ENCODE results near the gene SOS1.

The SOS1 gene

GRCh38 chr2:39017334-39017733 lies 103.5 kb downstream of the SOS1 start:
- DNase-seq (ENCODE audit: low read depth), result no peak
- no peak overlapping the region for H3K4me3 ChIP-seq (ENCODE audit: low read depth, low read length)
- TF ChIP-seq, protein P1, sequence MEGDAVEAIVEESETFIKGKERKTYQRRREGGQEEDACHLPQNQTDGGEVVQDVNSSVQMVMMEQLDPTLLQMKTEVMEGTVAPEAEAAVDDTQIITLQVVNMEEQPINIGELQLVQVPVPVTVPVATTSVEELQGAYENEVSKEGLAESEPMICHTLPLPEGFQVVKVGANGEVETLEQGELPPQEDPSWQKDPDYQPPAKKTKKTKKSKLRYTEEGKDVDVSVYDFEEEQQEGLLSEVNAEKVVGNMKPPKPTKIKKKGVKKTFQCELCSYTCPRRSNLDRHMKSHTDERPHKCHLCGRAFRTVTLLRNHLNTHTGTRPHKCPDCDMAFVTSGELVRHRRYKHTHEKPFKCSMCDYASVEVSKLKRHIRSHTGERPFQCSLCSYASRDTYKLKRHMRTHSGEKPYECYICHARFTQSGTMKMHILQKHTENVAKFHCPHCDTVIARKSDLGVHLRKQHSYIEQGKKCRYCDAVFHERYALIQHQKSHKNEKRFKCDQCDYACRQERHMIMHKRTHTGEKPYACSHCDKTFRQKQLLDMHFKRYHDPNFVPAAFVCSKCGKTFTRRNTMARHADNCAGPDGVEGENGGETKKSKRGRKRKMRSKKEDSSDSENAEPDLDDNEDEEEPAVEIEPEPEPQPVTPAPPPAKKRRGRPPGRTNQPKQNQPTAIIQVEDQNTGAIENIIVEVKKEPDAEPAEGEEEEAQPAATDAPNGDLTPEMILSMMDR (IDR thresholded peaks at IDR 0.05; ENCODE audit: control insufficient read depth, extremely low read depth, insufficient read depth), result no peak

DNA sequence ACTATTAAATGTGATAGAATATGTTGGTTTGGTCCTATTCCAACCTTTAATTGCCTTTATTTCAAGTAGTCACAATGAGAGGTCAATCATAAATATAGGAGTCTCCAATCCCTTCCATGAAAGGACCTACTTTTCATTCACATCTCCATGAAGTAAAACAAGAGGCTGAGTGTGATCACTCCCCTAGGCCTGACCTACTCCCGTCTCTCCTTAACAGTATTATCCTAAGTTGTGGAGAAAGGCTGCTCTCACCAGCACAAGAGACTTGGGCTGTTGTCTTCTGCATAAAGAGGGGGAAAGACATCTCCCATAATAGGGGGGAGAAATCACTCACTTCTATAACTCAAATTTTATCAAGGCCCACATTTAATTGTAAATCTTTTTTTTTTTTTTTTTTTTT lies 105.4 kb downstream of the SOS1 start:
- H3K4me3 ChIP-seq (ENCODE audit: low read depth, low read length), result no peak overlapping the region
- no peak for DNase-seq (ENCODE audit: low read depth)
- TF ChIP-seq, protein P1 (IDR thresholded peaks at IDR 0.05; ENCODE audit: control insufficient read depth, extremely low read depth, insufficient read depth), result no peak

DNA sequence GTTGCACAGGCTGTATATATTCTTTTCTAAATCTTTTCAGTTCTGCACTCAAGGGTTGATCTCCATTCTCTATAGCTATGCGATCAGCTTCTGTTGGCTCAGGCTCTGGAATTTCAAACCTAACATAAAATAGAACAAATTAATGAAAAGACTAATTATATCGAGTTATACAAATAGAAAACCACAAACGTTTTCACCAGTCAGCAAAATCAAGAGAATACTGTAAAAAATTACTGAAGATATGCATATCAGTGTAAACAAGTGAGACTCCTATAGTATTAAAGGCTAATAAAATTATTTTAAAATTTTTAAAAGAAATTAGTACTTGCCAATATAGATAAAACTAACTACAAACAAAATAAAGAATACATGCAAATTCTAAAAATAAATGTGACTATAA lies 107.0 kb downstream of the SOS1 start:
- H3K4me3 ChIP-seq (ENCODE audit: low read depth, low read length), result no peak overlapping the region
- DNase-seq (ENCODE audit: low read depth), result no peak
- TF ChIP-seq, protein P1 (IDR thresholded peaks at IDR 0.05; ENCODE audit: control insufficient read depth, extremely low read depth, insufficient read depth), result no peak

- H3K4me3 ChIP-seq (ENCODE audit: low read depth, low read length), result no peak overlapping the region
- TF ChIP-seq, protein P1 (IDR thresholded peaks at IDR 0.05; ENCODE audit: control insufficient read depth, extremely low read depth, insufficient read depth), result no peak
- no peak for DNase-seq (ENCODE audit: low read depth)
Measured at GRCh38 chr2:39008665-39009064, 112.2 kb downstream of the SOS1 start.

DNA sequence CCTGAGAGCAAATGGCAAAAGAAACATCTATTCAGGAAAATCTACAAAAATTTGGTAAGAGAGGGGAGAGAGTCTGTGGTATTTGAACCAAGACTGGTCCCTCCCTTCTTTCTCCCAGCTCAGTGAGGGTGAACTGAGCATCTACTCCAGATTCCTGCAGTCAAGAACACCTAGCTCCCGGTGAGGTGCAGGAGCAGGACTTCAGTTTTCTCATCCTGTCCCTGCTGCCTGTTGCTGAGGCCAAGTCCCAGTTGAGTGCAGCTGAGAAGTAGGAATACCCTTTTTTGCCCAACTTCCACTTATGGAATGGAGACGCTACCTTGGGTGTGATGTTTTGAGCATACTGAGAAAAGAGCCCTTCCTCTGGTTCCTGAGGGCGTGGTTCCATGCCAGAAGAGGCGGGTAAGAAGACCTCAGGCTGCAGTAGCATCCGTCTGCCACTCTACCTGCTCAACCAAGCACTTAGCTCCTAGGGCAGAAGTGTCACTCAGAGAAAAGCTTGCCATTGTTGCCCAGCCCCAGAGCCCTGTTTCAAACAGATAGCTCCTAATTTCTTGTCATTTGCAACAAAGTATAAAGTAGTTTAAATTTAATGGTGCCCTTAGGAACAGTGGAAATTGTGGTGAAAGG lies 112.9 kb downstream of the SOS1 start:
- DNase-seq (ENCODE audit: low read depth), result no peak
- H3K4me3 ChIP-seq (ENCODE audit: low read depth, low read length), result no peak overlapping the region
- TF ChIP-seq, protein P1 (IDR thresholded peaks at IDR 0.05; ENCODE audit: control insufficient read depth, extremely low read depth, insufficient read depth), result no peak

GRCh38 chr2:39000552-39000951 lies 120.3 kb downstream of the SOS1 start:
- no peak for DNase-seq (ENCODE audit: low read depth)
- no peak overlapping the region for H3K4me3 ChIP-seq (ENCODE audit: low read depth, low read length)
- TF ChIP-seq, protein P1 (IDR thresholded peaks at IDR 0.05; ENCODE audit: control insufficient read depth, extremely low read depth, insufficient read depth), result no peak

DNA sequence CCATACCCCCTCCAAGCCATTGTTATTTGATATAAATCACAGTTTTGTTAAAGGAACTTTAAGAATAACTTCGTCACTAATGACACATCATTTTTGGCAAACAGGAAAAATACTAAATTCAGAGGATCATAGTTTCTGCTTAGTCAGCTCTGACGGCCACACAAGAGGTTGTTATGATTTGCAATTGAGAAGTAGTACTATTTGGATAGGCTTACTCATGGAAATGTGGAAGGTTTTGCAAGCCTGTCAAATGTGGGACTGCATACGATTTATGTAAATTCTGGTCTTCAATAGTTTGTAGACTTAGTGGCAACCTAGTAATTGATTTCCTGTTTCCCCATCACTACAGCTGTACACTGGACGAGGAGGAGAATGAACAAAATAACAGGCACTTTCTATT lies 123.1 kb downstream of the SOS1 start:
- TF ChIP-seq, protein P1 (IDR thresholded peaks at IDR 0.05; ENCODE audit: control insufficient read depth, extremely low read depth, insufficient read depth), result no peak
- no peak for DNase-seq (ENCODE audit: low read depth)
- H3K4me3 ChIP-seq (ENCODE audit: low read depth, low read length), result no peak overlapping the region

All from LNCaP clone FGC (cell line).